WTC11 (cell line): ENCODE data around the gene MED23. TPM values are rescaled to one million over a fixed set of nuclear protein-coding genes. Genes with fewer than 3 reads are reported as not detected.

ENCODE experiments used
- ATAC-seq: fragments of 200-7000 bp; cut with Tn5 transposase; 2 replicates; pipeline ENCODE4 v1.10.0; 2021; ENCODE audit warnings: mild to moderate bottlenecking, moderate library complexity
- CTCF ChIA-PET: fragments of 300-600 bp; sonication (Branson Sonifier 250); formaldehyde crosslinking; loops from one replicate; lab custom pipeline; 2021; ENCODE audit warnings: antibody characterized with exemption; lab: Charles Lee
- POLR2A ChIA-PET: fragments of 350-600 bp; sonication (Branson Sonifier 250); formaldehyde crosslinking; loops from one replicate; lab custom pipeline; 2021; ENCODE audit warnings: antibody characterized with exemption; lab: Charles Lee
- DNase-seq: peaks from one replicate; pipeline ENCODE4 v3.0.0; 2021; ENCODE audit warnings: low spot score
- H3K27ac Mint-ChIP-seq: 2 replicates; pipeline ENCODE4 v1.8.0; 2021; ENCODE audit warnings: mixed read lengths
- H3K27me3 Mint-ChIP-seq: 2 replicates; pipeline ENCODE4 v1.8.0; 2021; ENCODE audit warnings: low read depth, mild to moderate bottlenecking, moderate library complexity, mixed read lengths
- H3K36me3 Mint-ChIP-seq: 2 replicates; pipeline ENCODE4 v1.8.0; 2021; ENCODE audit warnings: mixed read lengths
- H3K4me1 Mint-ChIP-seq: 2 replicates; pipeline ENCODE4 v1.8.0; 2022; ENCODE audit warnings: mixed read lengths
- H3K4me3 Mint-ChIP-seq: 2 replicates; pipeline ENCODE4 v1.8.0; 2021; ENCODE audit warnings: mild to moderate bottlenecking, moderate library complexity, mixed read lengths
- H3K9me3 Mint-ChIP-seq: 2 replicates; pipeline ENCODE4 v1.8.0; 2021; ENCODE audit warnings: mixed read lengths
- ETV6 ChIP-seq: sonication (generic); formaldehyde crosslinking; IDR thresholded peaks from 2 replicates; pipeline ENCODE4 v1.8.1; 2022; ENCODE audit warnings: mild to moderate bottlenecking, missing genetic modification reagents
- FOXP1 ChIP-seq: sonication (generic); formaldehyde crosslinking; IDR thresholded peaks from 2 replicates; pipeline ENCODE4 v1.8.0; 2022; ENCODE audit warnings: missing genetic modification reagents, mild to moderate bottlenecking, moderate library complexity, borderline replicate concordance
- KAT7 ChIP-seq: sonication (generic); formaldehyde crosslinking; IDR thresholded peaks from 2 replicates; pipeline ENCODE4 v1.8.1; 2023; ENCODE audit warnings: missing genetic modification reagents, mild to moderate bottlenecking, borderline replicate concordance
- MYBL2 ChIP-seq: sonication (generic); formaldehyde crosslinking; IDR thresholded peaks from 2 replicates; pipeline ENCODE4 v1.8.1; 2023; ENCODE audit warnings: mild to moderate bottlenecking, moderate library complexity, missing genetic modification reagents
- NFE2L1 ChIP-seq: sonication (generic); formaldehyde crosslinking; IDR thresholded peaks from 2 replicates; pipeline ENCODE4 v1.8.1; 2023; ENCODE audit warnings: missing genetic modification reagents
- NR1H2 ChIP-seq: sonication (generic); formaldehyde crosslinking; IDR thresholded peaks from 2 replicates; pipeline ENCODE4 v1.9.0; 2021; ENCODE audit warnings: mild to moderate bottlenecking, moderate library complexity, missing genetic modification reagents
- OVOL2 ChIP-seq: fragments of 250-450 bp; sonication (Bioruptor Pico); IDR thresholded peaks from 2 replicates; pipeline ENCODE4 v1.9.0; 2021; ENCODE audit warnings: mild to moderate bottlenecking, borderline replicate concordance
- RELA ChIP-seq: sonication (generic); formaldehyde crosslinking; IDR thresholded peaks from 2 replicates; pipeline ENCODE4 v1.8.1; 2022; ENCODE audit warnings: missing genetic modification reagents, mild to moderate bottlenecking, borderline replicate concordance
- SMAD4 ChIP-seq: sonication (generic); formaldehyde crosslinking; IDR thresholded peaks from 2 replicates; pipeline ENCODE4 v1.8.0; 2022; ENCODE audit warnings: mild to moderate bottlenecking, missing genetic modification reagents
- TEAD4 ChIP-seq: sonication (generic); formaldehyde crosslinking; IDR thresholded peaks from 2 replicates; pipeline ENCODE4 v1.8.0; 2022; ENCODE audit warnings: mild to moderate bottlenecking, missing genetic modification reagents
- ZNF219 ChIP-seq: sonication (generic); formaldehyde crosslinking; IDR thresholded peaks from 2 replicates; pipeline ENCODE4 v1.8.0; 2023; ENCODE audit warnings: missing genetic modification reagents, mild to moderate bottlenecking, borderline replicate concordance
- ZNF263 ChIP-seq: sonication (generic); formaldehyde crosslinking; IDR thresholded peaks from 2 replicates; pipeline ENCODE4 v1.8.1; 2022; ENCODE audit warnings: low read depth, mild to moderate bottlenecking, moderate library complexity, missing genetic modification reagents
- ZNF317 ChIP-seq: sonication (generic); formaldehyde crosslinking; IDR thresholded peaks from 2 replicates; pipeline ENCODE4 v1.8.1; 2023; ENCODE audit warnings: low read depth, mild to moderate bottlenecking, moderate library complexity, missing genetic modification reagents, borderline replicate concordance
- ZNF396 ChIP-seq: fragments of 250-450 bp; sonication (Bioruptor Pico); IDR thresholded peaks from 2 replicates; pipeline ENCODE4 v1.8.0; 2021; ENCODE audit warnings: mild to moderate bottlenecking, moderate library complexity, borderline replicate concordance
- total RNA-seq: library from RNA; stranded (reverse); gene quantifications from 3 replicates; pipeline ENCODE4 v1.2.3, GENCODE V29; 2021
- TF ChIP-seq, protein P1 (sequence below): sonication (generic); formaldehyde crosslinking; IDR thresholded peaks from 2 replicates; pipeline ENCODE4 v1.8.1; 2023; ENCODE audit warnings: mild to moderate bottlenecking, missing genetic modification reagents, moderate library complexity
- TF ChIP-seq, protein P2 (sequence below): sonication (generic); formaldehyde crosslinking; IDR thresholded peaks from 2 replicates; pipeline ENCODE4 v1.8.1; 2023; ENCODE audit warnings: mild to moderate bottlenecking, missing genetic modification reagents, borderline replicate concordance
- TF ChIP-seq, protein P3 (sequence below): fragments of 250-450 bp; sonication (Bioruptor Pico); IDR thresholded peaks from 2 replicates; pipeline ENCODE4 v1.8.0; 2021; ENCODE audit warnings: mild to moderate bottlenecking
- TF ChIP-seq, protein P4 (sequence below): fragments of 250-450 bp; sonication (Bioruptor Pico); IDR thresholded peaks from 2 replicates; pipeline ENCODE4 v1.9.0; 2021; ENCODE audit warnings: mild to moderate bottlenecking
- TF ChIP-seq, protein P5 (sequence below): fragments of 250-450 bp; sonication (Bioruptor Pico); conservative IDR thresholded peaks from 2 replicates; pipeline ENCODE4 v1.9.0; 2021; ENCODE audit warnings: mild to moderate bottlenecking
- TF ChIP-seq, protein P6 (sequence below): fragments of 200-600 bp; IDR thresholded peaks from 2 replicates; pipeline ENCODE4 v1.8.0; 2022; ENCODE audit warnings: antibody characterized with exemption

MED23 gene
- total RNA-seq, 1 experiment from 2014 or later, result 19.0 TPM

DNA sequence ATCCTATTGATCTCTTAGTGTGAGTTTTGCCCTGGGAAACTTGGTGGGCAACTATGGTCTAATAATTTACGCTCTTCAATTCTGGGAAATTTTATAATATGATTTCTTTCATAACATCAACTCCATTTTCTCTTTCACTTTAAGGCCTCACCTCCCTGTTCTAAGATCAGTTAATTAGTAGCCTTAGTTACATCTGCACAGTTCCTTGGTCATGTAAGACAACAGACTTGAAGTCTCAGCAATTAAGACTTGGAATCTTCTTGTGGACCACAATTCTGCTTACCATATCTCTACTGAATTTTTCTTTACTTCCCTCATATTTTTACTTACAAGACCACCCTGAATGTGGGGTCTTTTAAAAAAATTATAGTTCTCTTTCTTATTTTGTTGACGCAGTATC lies 17.8 kb upstream of the MED23 start (continued):
- TF ChIP-seq ZNF219 (CRISPR knock-in tag) (no peak), TEAD4 (CRISPR knock-in tag) (no peak), SMAD4 (CRISPR knock-in tag) (no peak)
- TF ChIP-seq, protein P1, sequence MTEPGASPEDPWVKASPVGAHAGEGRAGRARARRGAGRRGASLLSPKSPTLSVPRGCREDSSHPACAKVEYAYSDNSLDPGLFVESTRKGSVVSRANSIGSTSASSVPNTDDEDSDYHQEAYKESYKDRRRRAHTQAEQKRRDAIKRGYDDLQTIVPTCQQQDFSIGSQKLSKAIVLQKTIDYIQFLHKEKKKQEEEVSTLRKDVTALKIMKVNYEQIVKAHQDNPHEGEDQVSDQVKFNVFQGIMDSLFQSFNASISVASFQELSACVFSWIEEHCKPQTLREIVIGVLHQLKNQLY (CRISPR knock-in tag), result no peak
- TF ChIP-seq, protein P2, sequence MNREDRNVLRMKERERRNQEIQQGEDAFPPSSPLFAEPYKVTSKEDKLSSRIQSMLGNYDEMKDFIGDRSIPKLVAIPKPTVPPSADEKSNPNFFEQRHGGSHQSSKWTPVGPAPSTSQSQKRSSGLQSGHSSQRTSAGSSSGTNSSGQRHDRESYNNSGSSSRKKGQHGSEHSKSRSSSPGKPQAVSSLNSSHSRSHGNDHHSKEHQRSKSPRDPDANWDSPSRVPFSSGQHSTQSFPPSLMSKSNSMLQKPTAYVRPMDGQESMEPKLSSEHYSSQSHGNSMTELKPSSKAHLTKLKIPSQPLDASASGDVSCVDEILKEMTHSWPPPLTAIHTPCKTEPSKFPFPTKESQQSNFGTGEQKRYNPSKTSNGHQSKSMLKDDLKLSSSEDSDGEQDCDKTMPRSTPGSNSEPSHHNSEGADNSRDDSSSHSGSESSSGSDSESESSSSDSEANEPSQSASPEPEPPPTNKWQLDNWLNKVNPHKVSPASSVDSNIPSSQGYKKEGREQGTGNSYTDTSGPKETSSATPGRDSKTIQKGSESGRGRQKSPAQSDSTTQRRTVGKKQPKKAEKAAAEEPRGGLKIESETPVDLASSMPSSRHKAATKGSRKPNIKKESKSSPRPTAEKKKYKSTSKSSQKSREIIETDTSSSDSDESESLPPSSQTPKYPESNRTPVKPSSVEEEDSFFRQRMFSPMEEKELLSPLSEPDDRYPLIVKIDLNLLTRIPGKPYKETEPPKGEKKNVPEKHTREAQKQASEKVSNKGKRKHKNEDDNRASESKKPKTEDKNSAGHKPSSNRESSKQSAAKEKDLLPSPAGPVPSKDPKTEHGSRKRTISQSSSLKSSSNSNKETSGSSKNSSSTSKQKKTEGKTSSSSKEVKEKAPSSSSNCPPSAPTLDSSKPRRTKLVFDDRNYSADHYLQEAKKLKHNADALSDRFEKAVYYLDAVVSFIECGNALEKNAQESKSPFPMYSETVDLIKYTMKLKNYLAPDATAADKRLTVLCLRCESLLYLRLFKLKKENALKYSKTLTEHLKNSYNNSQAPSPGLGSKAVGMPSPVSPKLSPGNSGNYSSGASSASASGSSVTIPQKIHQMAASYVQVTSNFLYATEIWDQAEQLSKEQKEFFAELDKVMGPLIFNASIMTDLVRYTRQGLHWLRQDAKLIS (CRISPR knock-in tag), result no peak

DNA sequence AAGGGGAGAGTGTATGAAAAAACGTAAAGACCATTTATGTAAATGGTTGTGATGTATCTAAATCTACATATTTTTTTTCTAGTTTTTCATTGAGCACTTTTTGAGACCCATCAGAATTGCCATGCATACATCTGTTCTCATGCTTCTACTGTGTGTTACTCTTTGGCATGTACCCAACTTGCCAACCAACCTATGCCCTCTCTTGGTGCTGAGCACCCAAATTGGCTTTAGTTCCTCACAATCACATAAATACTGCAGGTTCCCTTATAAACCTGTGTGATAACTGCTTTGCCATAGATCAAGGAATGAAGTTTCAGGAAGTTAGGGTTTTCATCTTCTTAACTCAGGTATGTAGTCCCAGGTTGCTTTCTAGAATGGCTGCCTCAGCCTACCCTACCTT lies 16.9 kb upstream of the MED23 start:
- Mint-ChIP-seq H3K4me3 (no peak overlapping the region), H3K27ac (no peak overlapping the region), H3K36me3 (no peaks in the 10 kb centered on the region), H3K9me3 (no peaks in the 10 kb centered on the region), H3K4me1 (no peaks in the 10 kb centered on the region)
- ATAC-seq, result no peak
- POLR2A ChIA-PET, result no interaction called here
- DNase-seq, result no peak
- CTCF ChIA-PET, result interaction anchor here (1.5 kb wide), 1 partner anchor 17 kb away, joined by 5 read pairs; the partner anchor contains the start of gene MED23
- no peak for TF ChIP-seq NFE2L1 (CRISPR knock-in tag)
- no peak for TF ChIP-seq OVOL2 (CRISPR knock-in tag)
- no peak for TF ChIP-seq KAT7 (CRISPR knock-in tag)
- no peak for TF ChIP-seq ZNF263 (CRISPR knock-in tag)
- no peak for TF ChIP-seq RELA
- TF ChIP-seq, all 79 proteins: peak for 0
- peaks cover 10% of the 10 kb centered on the region for H3K27me3 Mint-ChIP-seq

DNA sequence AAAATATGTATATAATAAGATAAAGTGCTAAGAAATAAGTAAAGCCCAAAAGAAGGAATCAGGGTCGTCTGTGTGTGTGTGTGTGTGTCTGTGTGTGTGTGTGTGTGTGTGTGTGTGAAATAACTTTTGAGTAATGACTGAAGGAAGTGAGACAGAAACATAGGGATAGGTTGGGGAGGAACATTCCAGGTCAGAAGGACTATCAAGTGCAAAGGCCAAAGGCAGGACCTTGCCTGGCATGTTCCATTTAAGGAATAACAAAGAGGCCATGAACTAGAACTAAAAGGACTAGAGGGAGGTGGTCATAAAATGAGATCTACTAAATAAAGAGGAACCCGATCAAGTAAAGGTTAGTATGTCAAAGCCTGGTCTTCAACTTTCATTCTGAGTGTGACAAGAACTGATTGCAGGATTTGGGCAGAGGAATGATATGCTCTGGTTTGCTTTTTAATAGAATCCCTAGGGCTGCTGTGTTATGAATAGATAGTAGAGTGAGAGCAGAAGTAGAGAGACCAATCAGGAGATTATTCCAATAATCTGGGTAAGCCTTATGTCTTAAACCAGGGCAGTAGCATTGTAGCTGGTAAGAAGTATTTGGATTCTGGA lies 15.9 kb upstream of the MED23 start:
- Mint-ChIP-seq H3K27ac (no peak overlapping the region), H3K4me3 (no peak overlapping the region), H3K36me3 (no peaks in the 10 kb centered on the region), H3K27me3 (peaks cover 10% of the 10 kb centered on the region), H3K9me3 (no peaks in the 10 kb centered on the region), H3K4me1 (no peaks in the 10 kb centered on the region)
- ATAC-seq (no peak), DNase-seq (no peak)
- POLR2A ChIA-PET, result no interaction called here
- CTCF ChIA-PET, result interaction anchor here (1.5 kb wide), 1 partner anchor 16 kb away, joined by 5 read pairs; the partner anchor contains the start of gene MED23
- TF ChIP-seq OVOL2 (CRISPR knock-in tag), result no peak
- no peak for TF ChIP-seq NFE2L1 (CRISPR knock-in tag)
- TF ChIP-seq, protein P3, sequence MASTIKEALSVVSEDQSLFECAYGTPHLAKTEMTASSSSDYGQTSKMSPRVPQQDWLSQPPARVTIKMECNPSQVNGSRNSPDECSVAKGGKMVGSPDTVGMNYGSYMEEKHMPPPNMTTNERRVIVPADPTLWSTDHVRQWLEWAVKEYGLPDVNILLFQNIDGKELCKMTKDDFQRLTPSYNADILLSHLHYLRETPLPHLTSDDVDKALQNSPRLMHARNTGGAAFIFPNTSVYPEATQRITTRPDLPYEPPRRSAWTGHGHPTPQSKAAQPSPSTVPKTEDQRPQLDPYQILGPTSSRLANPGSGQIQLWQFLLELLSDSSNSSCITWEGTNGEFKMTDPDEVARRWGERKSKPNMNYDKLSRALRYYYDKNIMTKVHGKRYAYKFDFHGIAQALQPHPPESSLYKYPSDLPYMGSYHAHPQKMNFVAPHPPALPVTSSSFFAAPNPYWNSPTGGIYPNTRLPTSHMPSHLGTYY (CRISPR knock-in tag), result no peak
- TF ChIP-seq ZNF317, result no peak
- TF ChIP-seq, protein P4, sequence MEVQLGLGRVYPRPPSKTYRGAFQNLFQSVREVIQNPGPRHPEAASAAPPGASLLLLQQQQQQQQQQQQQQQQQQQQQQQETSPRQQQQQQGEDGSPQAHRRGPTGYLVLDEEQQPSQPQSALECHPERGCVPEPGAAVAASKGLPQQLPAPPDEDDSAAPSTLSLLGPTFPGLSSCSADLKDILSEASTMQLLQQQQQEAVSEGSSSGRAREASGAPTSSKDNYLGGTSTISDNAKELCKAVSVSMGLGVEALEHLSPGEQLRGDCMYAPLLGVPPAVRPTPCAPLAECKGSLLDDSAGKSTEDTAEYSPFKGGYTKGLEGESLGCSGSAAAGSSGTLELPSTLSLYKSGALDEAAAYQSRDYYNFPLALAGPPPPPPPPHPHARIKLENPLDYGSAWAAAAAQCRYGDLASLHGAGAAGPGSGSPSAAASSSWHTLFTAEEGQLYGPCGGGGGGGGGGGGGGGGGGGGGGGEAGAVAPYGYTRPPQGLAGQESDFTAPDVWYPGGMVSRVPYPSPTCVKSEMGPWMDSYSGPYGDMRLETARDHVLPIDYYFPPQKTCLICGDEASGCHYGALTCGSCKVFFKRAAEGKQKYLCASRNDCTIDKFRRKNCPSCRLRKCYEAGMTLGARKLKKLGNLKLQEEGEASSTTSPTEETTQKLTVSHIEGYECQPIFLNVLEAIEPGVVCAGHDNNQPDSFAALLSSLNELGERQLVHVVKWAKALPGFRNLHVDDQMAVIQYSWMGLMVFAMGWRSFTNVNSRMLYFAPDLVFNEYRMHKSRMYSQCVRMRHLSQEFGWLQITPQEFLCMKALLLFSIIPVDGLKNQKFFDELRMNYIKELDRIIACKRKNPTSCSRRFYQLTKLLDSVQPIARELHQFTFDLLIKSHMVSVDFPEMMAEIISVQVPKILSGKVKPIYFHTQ, result no peak
- TF ChIP-seq ZNF396 (CRISPR knock-in tag), result no peak
- no peak for TF ChIP-seq ETV6 (CRISPR knock-in tag)
- TF ChIP-seq ZNF219 (CRISPR knock-in tag), result no peak
- no peak for TF ChIP-seq FOXP1
- TF ChIP-seq MYBL2, result no peak
- TF ChIP-seq NR1H2 (CRISPR knock-in tag), result no peak
- TF ChIP-seq, protein P5, sequence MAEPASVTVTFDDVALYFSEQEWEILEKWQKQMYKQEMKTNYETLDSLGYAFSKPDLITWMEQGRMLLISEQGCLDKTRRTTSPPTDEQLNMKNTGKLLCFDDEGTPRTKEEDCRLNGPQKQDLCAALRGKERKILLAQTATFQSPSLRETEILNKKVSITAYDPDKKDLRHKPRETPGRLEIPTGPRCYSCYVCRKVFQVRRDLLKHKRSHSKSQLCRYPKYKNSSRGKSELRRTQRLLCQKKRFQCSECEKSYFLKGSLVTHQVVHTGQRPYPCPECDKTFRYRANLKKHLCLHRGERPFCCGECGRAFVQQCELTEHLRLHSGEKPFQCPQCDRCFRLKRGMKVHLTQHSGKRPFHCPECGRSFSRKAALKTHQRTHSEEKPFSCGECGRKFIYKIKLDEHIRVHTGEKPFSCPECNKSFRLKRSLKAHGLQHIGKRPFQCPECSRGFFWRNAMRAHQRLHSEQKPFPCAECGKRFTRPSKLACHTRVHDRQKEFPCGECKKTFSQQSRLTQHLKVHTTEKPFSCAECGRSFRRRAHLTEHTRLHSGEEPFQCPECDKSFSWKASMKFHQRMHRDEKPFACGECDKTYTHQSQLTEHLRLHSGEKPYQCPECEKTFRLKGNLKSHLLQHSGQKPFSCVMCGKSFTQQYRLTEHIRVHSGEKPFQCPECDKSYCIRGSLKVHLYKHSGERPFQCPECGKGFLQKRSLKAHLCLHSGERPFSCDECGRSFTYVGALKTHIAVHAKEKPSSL (CRISPR knock-in tag), result no peak
- TF ChIP-seq, protein P6, sequence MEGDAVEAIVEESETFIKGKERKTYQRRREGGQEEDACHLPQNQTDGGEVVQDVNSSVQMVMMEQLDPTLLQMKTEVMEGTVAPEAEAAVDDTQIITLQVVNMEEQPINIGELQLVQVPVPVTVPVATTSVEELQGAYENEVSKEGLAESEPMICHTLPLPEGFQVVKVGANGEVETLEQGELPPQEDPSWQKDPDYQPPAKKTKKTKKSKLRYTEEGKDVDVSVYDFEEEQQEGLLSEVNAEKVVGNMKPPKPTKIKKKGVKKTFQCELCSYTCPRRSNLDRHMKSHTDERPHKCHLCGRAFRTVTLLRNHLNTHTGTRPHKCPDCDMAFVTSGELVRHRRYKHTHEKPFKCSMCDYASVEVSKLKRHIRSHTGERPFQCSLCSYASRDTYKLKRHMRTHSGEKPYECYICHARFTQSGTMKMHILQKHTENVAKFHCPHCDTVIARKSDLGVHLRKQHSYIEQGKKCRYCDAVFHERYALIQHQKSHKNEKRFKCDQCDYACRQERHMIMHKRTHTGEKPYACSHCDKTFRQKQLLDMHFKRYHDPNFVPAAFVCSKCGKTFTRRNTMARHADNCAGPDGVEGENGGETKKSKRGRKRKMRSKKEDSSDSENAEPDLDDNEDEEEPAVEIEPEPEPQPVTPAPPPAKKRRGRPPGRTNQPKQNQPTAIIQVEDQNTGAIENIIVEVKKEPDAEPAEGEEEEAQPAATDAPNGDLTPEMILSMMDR, result no peak
